MCF 10A (cell line): Measurements from ENCODE around the gene ZBTB46. TPM values are rescaled to one million over a fixed set of nuclear protein-coding genes. Genes with fewer than 3 reads are reported as not detected.

Experiments
- BruUV-seq: library from RNA; stranded (reverse); fragments of 400-500 nt; replicated peaks from 2 replicates; lab custom pipeline; 2021; lab: Mats Ljungman, UMichigan
- CTCF ChIA-PET: fragments of 300-600 bp; sonication (Branson Sonifier 250); formaldehyde crosslinking; extraction: SDS; loops from one replicate; lab custom pipeline; 2021; ENCODE audit warnings: antibody characterized with exemption, inconsistent platforms; lab: Yijun Ruan, JAX
- POLR2A ChIA-PET: fragments of 300-600, 350-650 bp; sonication (Branson Sonifier 250); formaldehyde crosslinking; extraction: SDS; loops from one replicate; lab custom pipeline; 2020; ENCODE audit warnings: antibody characterized with exemption, inconsistent platforms; lab: Yijun Ruan, JAX
- DNase-seq: peaks from one replicate; pipeline ENCODE4 v3.0.0-alpha.2; 2018; ENCODE audit not compliant: unreplicated experiment
- H3K27ac Mint-ChIP-seq: one replicate; pipeline ENCODE4 v1.8.0; 2022; ENCODE audit warnings: mild to moderate bottlenecking, low read depth, mixed read lengths; ENCODE audit not compliant: unreplicated experiment
- H3K27me3 Mint-ChIP-seq: one replicate; pipeline ENCODE4 v1.8.0; 2022; ENCODE audit warnings: mixed read lengths; ENCODE audit not compliant: insufficient read depth, unreplicated experiment
- H3K36me3 Mint-ChIP-seq: one replicate; pipeline ENCODE4 v1.8.0; 2022; ENCODE audit warnings: mild to moderate bottlenecking, moderate library complexity, mixed read lengths; ENCODE audit not compliant: insufficient read depth, unreplicated experiment
- H3K4me1 Mint-ChIP-seq: one replicate; pipeline ENCODE4 v1.8.0; 2022; ENCODE audit warnings: mixed read lengths; ENCODE audit not compliant: insufficient read depth, unreplicated experiment
- H3K4me3 Mint-ChIP-seq: one replicate; pipeline ENCODE4 v1.8.0; 2022; ENCODE audit warnings: mild to moderate bottlenecking, moderate library complexity, mixed read lengths; ENCODE audit not compliant: unreplicated experiment
- H3K9me3 Mint-ChIP-seq: one replicate; pipeline ENCODE4 v1.8.0; 2022; ENCODE audit warnings: mixed read lengths; ENCODE audit not compliant: unreplicated experiment
- CTCF ChIP-seq: fragments of 200-600 bp; IDR thresholded peaks from one replicate; pipeline ENCODE4 v1.8.0; 2022; ENCODE audit warnings: antibody characterized with exemption, mild to moderate bottlenecking; ENCODE audit not compliant: unreplicated experiment
- intact Hi-C: fragments of 100-400 bp; cut with micrococcal nuclease; formaldehyde crosslinking; loops from 2 replicates; pipeline ENCODE4 v1.14.1; 2022
- total RNA-seq: library from RNA; stranded (reverse); gene quantifications from 2 replicates; pipeline ENCODE4 v1.2.3, GENCODE V29; 2022

ZBTB46 gene
- total RNA-seq, 1 experiment from 2014 or later: 0.63 TPM

DNA sequence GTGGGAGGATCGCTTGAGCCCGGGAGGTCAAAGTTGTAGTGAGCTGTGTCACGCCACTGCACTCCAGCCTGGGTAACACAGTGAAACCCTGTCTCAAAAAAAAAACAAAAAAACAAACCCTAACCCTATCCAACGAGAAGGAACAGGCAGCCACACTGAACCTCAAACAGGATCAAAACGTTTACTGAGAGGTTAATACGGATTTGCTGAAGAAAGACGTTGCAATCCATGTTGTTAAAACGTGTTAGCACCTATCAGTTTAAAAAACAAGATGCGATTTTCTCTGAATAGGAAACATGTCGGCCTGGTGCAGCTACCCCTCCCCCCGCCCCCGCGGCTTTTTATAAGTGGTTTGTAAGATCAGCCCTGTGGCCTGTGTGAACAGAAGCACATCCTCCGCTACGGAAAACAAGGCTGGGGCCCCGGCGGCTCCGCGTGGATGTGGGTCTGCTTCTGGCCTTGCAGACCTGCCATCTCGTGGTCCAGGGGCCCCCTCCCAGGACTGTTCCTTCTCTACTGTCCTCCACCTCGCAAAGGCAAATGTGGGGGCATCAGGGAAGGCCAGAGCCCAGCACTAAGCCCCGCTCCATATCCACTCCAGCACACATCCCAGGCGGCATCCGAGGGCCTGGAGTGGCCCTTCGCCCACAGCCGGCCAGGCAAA lies 80.1 kb downstream of the ZBTB46 start:
- Mint-ChIP-seq H3K27me3 (no peaks in the 10 kb centered on the region), H3K4me3 (no peak overlapping the region), H3K27ac (no peak overlapping the region), H3K4me1 (no peaks in the 10 kb centered on the region), H3K9me3 (no peaks in the 10 kb centered on the region), H3K36me3 (peaks cover 8% of the 10 kb centered on the region)
- ChIA-PET POLR2A (interaction anchor here (1.2 to 2.9 kb wide), 2 partner anchors 10 to 54 kb away, joined by 3 to 8 read pairs; no protein-coding TSS in a partner anchor), CTCF (interaction anchor here (0.6 kb wide), 2 partner anchors 11 to 136 kb away, joined by 3 to 5 read pairs; no protein-coding TSS in a partner anchor)
- TF ChIP-seq CTCF: no peak
- no TSS peak for BruUV-seq
- intact Hi-C loops: no loop called here
- no peak for DNase-seq

DNA sequence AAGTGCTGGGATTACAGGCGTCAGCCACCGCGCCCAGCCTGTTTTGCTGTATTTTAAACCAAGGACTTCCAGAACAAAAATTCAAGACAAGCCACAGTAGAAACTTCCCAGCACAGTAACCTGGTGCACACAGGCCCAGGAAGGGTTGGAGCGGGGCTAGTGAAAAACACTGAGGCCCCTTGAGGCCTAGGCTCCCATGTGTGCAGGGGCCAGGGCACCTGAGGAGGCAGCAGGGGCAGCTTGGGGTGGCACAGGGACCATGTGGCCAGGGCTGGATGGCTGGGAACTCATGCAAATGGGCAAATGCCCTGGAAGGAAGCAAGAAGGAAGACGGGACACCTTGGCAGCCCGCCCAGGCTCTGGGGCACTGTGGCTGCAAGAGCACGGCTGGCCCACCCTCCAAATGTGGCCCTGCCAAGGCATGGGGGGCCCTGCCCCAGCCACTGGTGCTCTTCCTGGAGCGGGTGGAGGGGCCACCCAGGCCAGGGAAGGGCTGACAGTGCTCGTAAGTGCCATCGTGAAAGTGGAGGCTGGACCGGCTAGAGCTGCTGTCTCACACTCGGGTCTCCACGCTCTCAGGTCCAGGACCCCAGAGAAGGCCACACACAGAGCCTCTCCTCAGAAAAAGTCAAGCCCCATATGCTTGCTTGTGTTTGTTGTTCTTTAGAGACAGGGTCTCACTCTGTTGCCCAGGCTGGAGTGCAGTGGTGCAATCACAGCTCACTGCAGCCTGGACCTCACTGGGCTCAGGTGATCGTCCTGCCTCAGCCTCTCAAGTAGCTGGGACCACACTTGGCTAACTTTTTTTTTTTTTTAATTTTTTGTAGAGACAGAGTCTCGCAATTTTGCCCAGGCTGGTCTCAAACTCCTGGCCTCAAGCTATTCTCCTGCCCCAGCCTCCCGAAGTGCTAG lies 81.2 kb downstream of the ZBTB46 start:
- H3K36me3 Mint-ChIP-seq: peaks cover 16% of the 10 kb centered on the region
- TF ChIP-seq CTCF: no peak
- intact Hi-C loops: no loop called here
- no peak for DNase-seq
- no peaks in the 10 kb centered on the region for H3K9me3 Mint-ChIP-seq
- BruUV-seq: no TSS peak
- ChIA-PET POLR2A (interaction anchor here (0.8 to 2.9 kb wide), 3 partner anchors 9 to 207 kb away, joined by 3 to 8 read pairs (median 3); partner anchors contain the start of gene UCKL1), CTCF (no interaction called here)
- H3K27ac Mint-ChIP-seq: no peak overlapping the region
- no peaks in the 10 kb centered on the region for H3K27me3 Mint-ChIP-seq
- no peaks in the 10 kb centered on the region for H3K4me1 Mint-ChIP-seq
- H3K4me3 Mint-ChIP-seq: no peak overlapping the region

DNA sequence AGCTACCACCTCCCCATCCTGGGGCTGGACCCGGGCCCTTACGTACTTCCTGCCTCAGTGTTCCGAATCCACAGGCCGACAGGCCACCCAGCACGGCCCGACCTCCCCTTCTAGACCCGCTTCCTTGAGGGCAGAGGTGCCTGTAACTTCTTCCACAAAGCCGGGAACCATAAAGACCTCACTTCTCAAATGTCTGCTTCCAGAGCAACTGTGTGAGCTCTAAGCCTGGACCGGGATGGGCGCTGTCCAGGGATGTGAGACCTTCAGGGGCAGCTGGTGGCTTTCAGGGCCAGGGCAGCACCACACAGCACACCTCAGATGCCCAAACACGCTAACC lies 82.2 kb downstream of the ZBTB46 start:
- CTCF ChIA-PET: no interaction called here
- H3K9me3 Mint-ChIP-seq: no peaks in the 10 kb centered on the region
- BruUV-seq: no TSS peak
- H3K27me3 Mint-ChIP-seq: no peaks in the 10 kb centered on the region
- intact Hi-C loops: no loop called here
- no peak overlapping the region for H3K4me3 Mint-ChIP-seq
- no peak for TF ChIP-seq CTCF
- no peak for DNase-seq
- no peak overlapping the region for H3K27ac Mint-ChIP-seq
- peaks cover 18% of the 10 kb centered on the region for H3K36me3 Mint-ChIP-seq
- no peaks in the 10 kb centered on the region for H3K4me1 Mint-ChIP-seq
- POLR2A ChIA-PET: interaction anchor here (0.5 to 2.9 kb wide), 6 partner anchors 8 to 290 kb away, joined by 3 to 8 read pairs (median 3); partner anchors contain the start of genes ARFRP1, UCKL1 and ZGPAT
